Neuronal stem cell (in vitro differentiated cells): ENCODE results near the gene ENOX2.
"Not testable (repeated sequence)": the region's sequence is repeated elsewhere in the genome, so short reads cannot be mapped to it uniquely, and the experiment has no call there.

Experiments used
- DNase-seq: peaks from one replicate; pipeline ENCODE4 v3.0.0-alpha.2; 2013; ENCODE audit warnings: low spot score
- H2AFZ ChIP-seq: one replicate; pipeline ENCODE4 v1.6.1; 2013; ENCODE audit warnings: mild to moderate bottlenecking, low read length, inconsistent platforms
- H2AK5ac ChIP-seq: 2 replicates; pipeline ENCODE4 v1.6.1; 2013; ENCODE audit warnings: low read depth, mild to moderate bottlenecking, inconsistent platforms, low read length, moderate library complexity, mixed read lengths
- H2BK120ac ChIP-seq: 2 replicates; pipeline ENCODE4 v1.6.1; 2013; ENCODE audit warnings: low read depth, mild to moderate bottlenecking, inconsistent platforms, low read length, moderate library complexity, mixed read lengths
- H2BK12ac ChIP-seq: one replicate; pipeline ENCODE4 v1.6.1; 2013; ENCODE audit warnings: low read length, inconsistent platforms
- H2BK15ac ChIP-seq: 2 replicates; pipeline ENCODE4 v1.6.1; 2013; ENCODE audit warnings: mild to moderate bottlenecking, low read length, inconsistent platforms, mixed read lengths
- H2BK5ac ChIP-seq: one replicate; pipeline ENCODE4 v1.6.1; 2013; ENCODE audit warnings: inconsistent platforms, mild to moderate bottlenecking, low read length, moderate library complexity
- H3K14ac ChIP-seq: one replicate; pipeline ENCODE4 v1.6.1; 2013; ENCODE audit warnings: low read length, inconsistent platforms
- H3K18ac ChIP-seq: 2 replicates; pipeline ENCODE4 v1.6.1; 2013; ENCODE audit warnings: low read length, inconsistent platforms
- H3K23ac ChIP-seq: 2 replicates; pipeline ENCODE4 v1.6.1; 2013; ENCODE audit warnings: low read depth, mild to moderate bottlenecking, mixed read lengths, low read length, inconsistent platforms; ENCODE audit not compliant: poor library complexity
- H3K27ac ChIP-seq: replicated peaks from 3 replicates; pipeline ENCODE4 v1.5.1; 2013; ENCODE audit warnings: low read length, inconsistent platforms
- H3K27me3 ChIP-seq, 3 experiments: 2 replicates each; pipeline ENCODE4 v1.6.1; 2013; ENCODE audit warnings: low read length in 3 of 3, mild to moderate bottlenecking in 2 of 3, inconsistent platforms in 1 of 3, low read depth in 1 of 3, mixed read lengths in 1 of 3, moderate library complexity in 1 of 3; ENCODE audit not compliant: control insufficient read depth in 3 of 3, insufficient read depth in 3 of 3
- H3K36me3 ChIP-seq, 2 donors: replicated peaks in 1 of 2; 2 replicates each; pipeline ENCODE4 v1.6.1; 2013; ENCODE audit warnings: low read length in 2 of 2; ENCODE audit not compliant: control insufficient read depth in 2 of 2, insufficient read depth in 2 of 2
- H3K4ac ChIP-seq: 2 replicates; pipeline ENCODE4 v1.6.1; 2013; ENCODE audit warnings: inconsistent platforms, mild to moderate bottlenecking, low read length, moderate library complexity
- H3K4me1 ChIP-seq, 2 donors: 1 replicate in 1 of 2; 2 replicates in 1 of 2; pipeline ENCODE4 v1.6.1; 2013; ENCODE audit warnings: low read length in 2 of 2, low read depth in 1 of 2; ENCODE audit not compliant: control insufficient read depth in 2 of 2, insufficient read depth in 1 of 2
- H3K4me2 ChIP-seq: one replicate; pipeline ENCODE4 v1.6.1; 2013; ENCODE audit warnings: mild to moderate bottlenecking, low read length, inconsistent platforms; ENCODE audit not compliant: insufficient read depth, poor library complexity, severe bottlenecking
- H3K4me3 ChIP-seq, 2 donors: 2 replicates each; pipeline ENCODE4 v1.5.1; 2013; ENCODE audit warnings: low read length in 2 of 2, mild to moderate bottlenecking in 2 of 2, inconsistent platforms in 1 of 2, moderate library complexity in 1 of 2
- H3K79me1 ChIP-seq: one replicate; pipeline ENCODE4 v1.6.1; 2013; ENCODE audit warnings: low read depth, mild to moderate bottlenecking, inconsistent platforms, low read length, moderate library complexity
- H3K9ac ChIP-seq: one replicate; pipeline ENCODE4 v1.6.1; 2013; ENCODE audit warnings: mild to moderate bottlenecking, low read depth, low read length, inconsistent platforms; ENCODE audit not compliant: poor library complexity
- H3K9me3 ChIP-seq, 2 donors: replicated peaks in 1 of 2; 2 replicates each; pipeline versions ENCODE3 to v1.6.1; 2013; ENCODE audit warnings: low read length in 2 of 2, mild to moderate bottlenecking in 2 of 2, inconsistent platforms in 1 of 2, low read depth in 1 of 2, mixed read lengths in 1 of 2, moderate library complexity in 1 of 2; ENCODE audit not compliant: control insufficient read depth in 2 of 2, insufficient read depth in 1 of 2
- H4K8ac ChIP-seq: one replicate; pipeline ENCODE4 v1.6.1; 2013; ENCODE audit warnings: low read depth, mild to moderate bottlenecking, inconsistent platforms, low read length, moderate library complexity
- H4K91ac ChIP-seq: one replicate; pipeline ENCODE4 v1.6.1; 2013; ENCODE audit warnings: low read length, low read depth, mild to moderate bottlenecking, inconsistent platforms; ENCODE audit not compliant: poor library complexity
- WGBS, 2 donors: extraction: QIAGEN DNeasy Blood & Tissue Kit; methylation state at CpG; one replicate each; pipeline ENCODE4 v1.1.7; 2013; ENCODE audit warnings: missing lambda C conversion rate in 2 of 2, mixed read lengths in 1 of 2; ENCODE audit not compliant: insufficient read length in 2 of 2, insufficient replicate concordance in 1 of 2; ENCODE audit errors: extremely low coverage in 2 of 2; 5-methylcytosine and 5-hydroxymethylcytosine counted together

Gene ENOX2

GRCh38 chrX:130918498-130918897 is 15.5 kb upstream of the ENOX2 start:
- H2BK5ac ChIP-seq, H3K9ac ChIP-seq: not testable (repeated sequence)
- WGBS, 2 donors: no CpG with 5 or more reads among the region's 2 CpGs

GRCh38 chrX:130916636-130917422 is 13.8 kb upstream of the ENOX2 start:
- Histone ChIP-seq H3K4me2 (no peak overlapping the region), H2BK5ac (no peak overlapping the region), H3K18ac (no peak overlapping the region), H2BK15ac (no peak overlapping the region), H4K91ac (no peak overlapping the region), H3K4me1 (no peaks in the 10 kb centered on the region), H3K4ac (no peak overlapping the region), H3K27ac (no peak overlapping the region), H2BK120ac (no peak overlapping the region), H2AK5ac (no peak overlapping the region), H3K36me3 (no peaks in the 10 kb centered on the region), H3K27me3 (peaks cover 0 to 3% (median 0%) of the 10 kb centered on the region in 3 experiments), H2AFZ (no peak overlapping the region), H3K9ac (no peak overlapping the region), H3K4me3 (no peak overlapping the region), H3K9me3 (no peaks in the 10 kb centered on the region), H4K8ac (no peak overlapping the region), H2BK12ac (no peak overlapping the region), H3K14ac (no peak overlapping the region), H3K23ac (no peak overlapping the region), H3K79me1 (no peaks in the 10 kb centered on the region)
- no CpG with 5 or more reads among the region's 7 CpGs for WGBS, 2 donors
- peak; percentile 56 for DNase-seq

More at GRCh38 chrX:130918498-130918897, 15.5 kb upstream of the ENOX2 start:
- not testable (repeated sequence) for H3K4ac ChIP-seq, H3K18ac ChIP-seq, H3K23ac ChIP-seq, H3K14ac ChIP-seq, H3K4me2 ChIP-seq, H2AK5ac ChIP-seq, H3K9me3 ChIP-seq, H2BK12ac ChIP-seq, H3K27me3 ChIP-seq, H3K4me1 ChIP-seq, H4K8ac ChIP-seq, H2AFZ ChIP-seq, H3K4me3 ChIP-seq, H4K91ac ChIP-seq, H2BK15ac ChIP-seq, H3K36me3 ChIP-seq, DNase-seq, H3K79me1 ChIP-seq, H2BK120ac ChIP-seq, H3K27ac ChIP-seq

GRCh38 chrX:130915302-130915701 is 12.3 kb upstream of the ENOX2 start:
- Histone ChIP-seq H3K4me3 (no peak overlapping the region), H3K18ac (no peak overlapping the region), H3K4ac (no peak overlapping the region), H3K27me3 (no peaks in the 10 kb centered on the region), H2BK120ac (no peak overlapping the region), H3K36me3 (no peaks in the 10 kb centered on the region), H3K4me1 (no peaks in the 10 kb centered on the region), H3K9me3 (no peaks in the 10 kb centered on the region), H4K91ac (no peak overlapping the region), H2BK15ac (no peak overlapping the region), H2BK12ac (no peak overlapping the region), H3K14ac (no peak overlapping the region), H3K4me2 (no peak overlapping the region), H3K9ac (no peak overlapping the region), H2AFZ (no peak overlapping the region), H2AK5ac (no peak overlapping the region), H2BK5ac (no peak overlapping the region), H3K23ac (no peak overlapping the region), H3K27ac (no peak overlapping the region), H4K8ac (no peak overlapping the region), H3K79me1 (no peaks in the 10 kb centered on the region)
- DNase-seq: no peak

DNA sequence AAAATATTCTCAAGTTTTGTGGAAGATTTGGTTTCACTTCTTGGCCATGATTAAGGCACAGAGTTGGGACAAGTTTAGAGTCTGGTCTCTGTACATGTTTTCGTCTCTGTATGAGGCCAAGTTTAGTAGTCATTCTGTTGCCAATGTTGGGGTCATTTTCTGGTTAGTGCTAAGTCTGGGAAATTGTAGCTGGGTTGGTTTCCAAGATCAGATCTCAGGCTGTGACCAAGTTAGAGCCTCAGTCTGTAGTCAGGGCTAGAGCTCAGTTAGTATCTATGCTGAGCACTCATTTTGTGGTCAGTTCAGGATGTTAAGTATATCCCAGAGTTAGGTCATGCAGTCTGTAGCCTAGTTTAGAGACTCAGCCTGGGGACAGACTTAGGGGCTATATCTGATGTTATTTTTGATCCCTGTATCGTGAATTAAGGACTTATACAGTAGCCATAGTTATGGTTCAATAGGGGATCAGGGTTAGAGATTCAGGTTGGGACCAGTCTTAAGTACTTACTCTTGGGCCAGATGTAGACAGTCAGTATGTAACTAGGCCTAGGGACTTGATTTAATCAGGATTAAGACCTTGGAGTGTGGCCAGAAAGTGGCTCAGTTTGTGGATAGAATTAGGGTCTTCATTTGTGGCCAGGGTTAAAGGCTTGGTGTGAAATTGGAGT is 6.6 kb upstream of the ENOX2 start:
- Histone ChIP-seq H2BK5ac (no peak overlapping the region), H3K79me1 (no peaks in the 10 kb centered on the region), H3K27ac (no peak overlapping the region), H3K9ac (no peak overlapping the region), H3K4ac (no peak overlapping the region), H2AFZ (no peak overlapping the region), H3K14ac (no peak overlapping the region), H3K36me3 (no peaks in the 10 kb centered on the region), H3K4me3 (no peak overlapping the region), H4K8ac (no peak overlapping the region), H2BK15ac (no peak overlapping the region), H4K91ac (no peak overlapping the region), H3K4me1 (no peaks in the 10 kb centered on the region), H2BK120ac (no peak overlapping the region), H3K9me3 (no peaks in the 10 kb centered on the region), H3K4me2 (no peak overlapping the region), H3K23ac (no peak overlapping the region), H3K18ac (no peak overlapping the region), H3K27me3 (peaks cover 0 to 9% (median 0%) of the 10 kb centered on the region in 3 experiments), H2AK5ac (no peak overlapping the region), H2BK12ac (no peak overlapping the region)
- no CpG with 5 or more reads among the region's 2 CpGs for WGBS, 2 donors
- DNase-seq: no peak
